ENCODE measurements around the gene RPS3. TPM values are rescaled to one million over a fixed set of nuclear protein-coding genes. Genes with fewer than 3 reads are reported as not detected.

Gene RPS3
- total and polyA plus RNA-seq, 2 of the 13 experiments (the other 11 are each of a cell fraction or from before 2014, with no cell fraction given): 2,143 to 3,616 TPM

- peak; percentile 50; the same call in 1 of the 2 replicates for TF ChIP-seq ZNF580 (CRISPR knock-in tag; IDR thresholded peaks at IDR 0.05; ENCODE audit: borderline replicate concordance, low read depth)
- TF ChIP-seq RXRA (CRISPR knock-in tag; IDR thresholded peaks at IDR 0.05): 0 out of 2 replicates have a peak, but pooled peaks have one; percentile 23
- TF ChIP-seq AGO2 (optimal IDR thresholded peaks at IDR 0.05; ENCODE audit: low read depth, low read length): no peak
- no peak for TF ChIP-seq SOX6 (IDR thresholded peaks at IDR 0.05)
- TF ChIP-seq SOX6 (CRISPR knock-in tag; IDR thresholded peaks at IDR 0.05): peak; percentile 51; the same call in 1 of the 2 replicates
- TF ChIP-seq ZNF770 (CRISPR knock-in tag; IDR thresholded peaks at IDR 0.05): 0 out of 2 replicates have a peak, but pooled peaks have one; percentile 14
- TF ChIP-seq BORCS8-MEF2B (CRISPR knock-in tag; IDR thresholded peaks at IDR 0.05): 0 out of 2 replicates have a peak, but pooled peaks have one; percentile 38
- TF ChIP-seq MAF1 (CRISPR knock-in tag; IDR thresholded peaks at IDR 0.05; ENCODE audit: borderline replicate concordance): no peak
- 0 out of 2 replicates have a peak, but pooled peaks have one; percentile 28 for TF ChIP-seq FOXK1 (CRISPR knock-in tag; IDR thresholded peaks at IDR 0.05; ENCODE audit: borderline replicate concordance, low read depth)
- TF ChIP-seq SALL1 (CRISPR knock-in tag; IDR thresholded peaks at IDR 0.05): peak; percentile 68
- peak; percentile 30; the same call in 1 of the 2 replicates for TF ChIP-seq ZBTB25 (CRISPR knock-in tag; IDR thresholded peaks at IDR 0.05)
- TF ChIP-seq SOX13 (IDR thresholded peaks at IDR 0.05): no peak
- TF ChIP-seq SOX13 (CRISPR knock-in tag; conservative IDR thresholded peaks at IDR 0.05 in 1 of 2, IDR thresholded peaks at IDR 0.05 in 1 of 2): no peak
- TF ChIP-seq ZSCAN9 (CRISPR knock-in tag; IDR thresholded peaks at IDR 0.05; ENCODE audit: borderline replicate concordance): peak; percentile 43; the same call in 1 of the 2 replicates
- TF ChIP-seq CEBPG (CRISPR knock-in tag; IDR thresholded peaks at IDR 0.05): peak; percentile 26; the same call in 1 of the 2 replicates
- no peak for TF ChIP-seq ZNF7 (CRISPR knock-in tag; IDR thresholded peaks at IDR 0.05)
- no peak for TF ChIP-seq PRPF4 (IDR thresholded peaks at IDR 0.05; ENCODE audit: low read depth, low read length, poor library complexity, severe bottlenecking)
- peak; percentile 54; the same call in 1 of the 2 replicates for TF ChIP-seq PITX1 (CRISPR knock-in tag; IDR thresholded peaks at IDR 0.05)
- no peak for TF ChIP-seq YEATS4 (CRISPR knock-in tag; IDR thresholded peaks at IDR 0.05; ENCODE audit: borderline replicate concordance)
- TF ChIP-seq ZNF317 (CRISPR knock-in tag; IDR thresholded peaks at IDR 0.05): no peak
- 0 out of 2 replicates have a peak, but pooled peaks have one; percentile 46 for TF ChIP-seq ZNF263 (CRISPR knock-in tag; IDR thresholded peaks at IDR 0.05)
- peak; percentile 39; the same call in 1 of the 2 replicates for TF ChIP-seq ZBTB33 (CRISPR knock-in tag; IDR thresholded peaks at IDR 0.05)
- peak; percentile 77 for TF ChIP-seq XRCC5 (optimal IDR thresholded peaks at IDR 0.05; ENCODE audit: low read length)
- TF ChIP-seq SP1 (IDR thresholded peaks at IDR 0.05): no peak
- TF ChIP-seq SP1 (CRISPR knock-in tag; IDR thresholded peaks at IDR 0.05): 0 out of 2 replicates have a peak, but pooled peaks have one; percentile 14
- peak; percentile 39; the same call in 1 of the 2 replicates for TF ChIP-seq ZBTB7B (CRISPR knock-in tag; IDR thresholded peaks at IDR 0.05)
- peak; percentile 57 for TF ChIP-seq FOSL2 (CRISPR knock-in tag; IDR thresholded peaks at IDR 0.05)
- peak; percentile 41; the same call in 1 of the 2 replicates for TF ChIP-seq GATAD2A (CRISPR knock-in tag; IDR thresholded peaks at IDR 0.05)
These were observed 14.8 kb upstream of the RPS3 start (continued) for GRCh38 chr11:75384438-75385080.

All from HepG2 (cell line).